Chondrocyte (in vitro differentiated cells): Measurements from ENCODE around the gene CFAP119. TPM values are rescaled to one million over a fixed set of nuclear protein-coding genes. Genes with fewer than 3 reads are reported as not detected.

Experiments used
- DNase-seq: peaks from one replicate; pipeline ENCODE4 v3.0.0; 2021; ENCODE audit warnings: mixed read lengths, low spot score
- H3K27ac Mint-ChIP-seq: one replicate; pipeline ENCODE4 v1.8.0; 2021; ENCODE audit warnings: mild to moderate bottlenecking, moderate library complexity, mixed read lengths; ENCODE audit not compliant: unreplicated experiment
- H3K27me3 Mint-ChIP-seq: 2 replicates; pipeline ENCODE4 v1.8.0; 2021; ENCODE audit warnings: low read depth, mixed read lengths
- H3K36me3 Mint-ChIP-seq: 2 replicates; pipeline ENCODE4 v1.8.0; 2021; ENCODE audit warnings: low read depth, mixed read lengths
- H3K4me1 Mint-ChIP-seq: 2 replicates; pipeline ENCODE4 v1.8.0; 2021; ENCODE audit warnings: low read depth, mild to moderate bottlenecking, mixed read lengths
- H3K4me3 Mint-ChIP-seq: one replicate; pipeline ENCODE4 v1.8.0; 2021; ENCODE audit warnings: mild to moderate bottlenecking, moderate library complexity, mixed read lengths; ENCODE audit not compliant: unreplicated experiment
- H3K9me3 Mint-ChIP-seq: 2 replicates; pipeline ENCODE4 v1.8.0; 2021; ENCODE audit warnings: low read depth, mixed read lengths
- total RNA-seq: library from RNA; stranded (reverse); gene quantifications from 3 replicates; pipeline ENCODE4 v1.2.1, GENCODE V29; 2021
- TF ChIP-seq, protein P1 (sequence below): fragments of 200-600 bp; sonication (generic); IDR thresholded peaks from 2 replicates; pipeline ENCODE4 v1.5.0; 2021; ENCODE audit warnings: antibody characterized with exemption, mild to moderate bottlenecking, moderate library complexity

CFAP119 gene
- total RNA-seq, 1 donor from 2014 or later, result 6.3 TPM

- Mint-ChIP-seq H3K27me3 (no peaks in the 10 kb centered on the region), H3K9me3 (no peaks in the 10 kb centered on the region), H3K36me3 (peaks cover 19% of the 10 kb centered on the region), H3K4me3 (no peak overlapping the region), H3K27ac (no peak overlapping the region), H3K4me1 (peaks cover 37% of the 10 kb centered on the region)
- no peak for DNase-seq
- TF ChIP-seq, protein P1, sequence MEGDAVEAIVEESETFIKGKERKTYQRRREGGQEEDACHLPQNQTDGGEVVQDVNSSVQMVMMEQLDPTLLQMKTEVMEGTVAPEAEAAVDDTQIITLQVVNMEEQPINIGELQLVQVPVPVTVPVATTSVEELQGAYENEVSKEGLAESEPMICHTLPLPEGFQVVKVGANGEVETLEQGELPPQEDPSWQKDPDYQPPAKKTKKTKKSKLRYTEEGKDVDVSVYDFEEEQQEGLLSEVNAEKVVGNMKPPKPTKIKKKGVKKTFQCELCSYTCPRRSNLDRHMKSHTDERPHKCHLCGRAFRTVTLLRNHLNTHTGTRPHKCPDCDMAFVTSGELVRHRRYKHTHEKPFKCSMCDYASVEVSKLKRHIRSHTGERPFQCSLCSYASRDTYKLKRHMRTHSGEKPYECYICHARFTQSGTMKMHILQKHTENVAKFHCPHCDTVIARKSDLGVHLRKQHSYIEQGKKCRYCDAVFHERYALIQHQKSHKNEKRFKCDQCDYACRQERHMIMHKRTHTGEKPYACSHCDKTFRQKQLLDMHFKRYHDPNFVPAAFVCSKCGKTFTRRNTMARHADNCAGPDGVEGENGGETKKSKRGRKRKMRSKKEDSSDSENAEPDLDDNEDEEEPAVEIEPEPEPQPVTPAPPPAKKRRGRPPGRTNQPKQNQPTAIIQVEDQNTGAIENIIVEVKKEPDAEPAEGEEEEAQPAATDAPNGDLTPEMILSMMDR, result no peak
These were observed 17.7 kb downstream of the CFAP119 start for GRCh38 chr16:30744183-30744582.

GRCh38 chr16:30743716-30744115 is 18.1 kb downstream of the CFAP119 start:
- no peak for DNase-seq
- Mint-ChIP-seq H3K36me3 (peaks cover 22% of the 10 kb centered on the region), H3K4me1 (peaks cover 34% of the 10 kb centered on the region), H3K9me3 (no peaks in the 10 kb centered on the region), H3K27ac (no peak overlapping the region), H3K27me3 (no peaks in the 10 kb centered on the region), H3K4me3 (no peak overlapping the region)
- TF ChIP-seq, protein P1, result no peak

GRCh38 chr16:30741461-30741914 is 20.4 kb downstream of the CFAP119 start:
- H3K4me3 Mint-ChIP-seq, result no peak overlapping the region
- H3K4me1 Mint-ChIP-seq, result peaks cover 23% of the 10 kb centered on the region
- no peaks in the 10 kb centered on the region for H3K9me3 Mint-ChIP-seq
- no peak for DNase-seq
- TF ChIP-seq, protein P1, result no peak
- no peaks in the 10 kb centered on the region for H3K27me3 Mint-ChIP-seq
- peak overlapping the region; percentile 88 for H3K27ac Mint-ChIP-seq
- H3K36me3 Mint-ChIP-seq, result peaks cover 32% of the 10 kb centered on the region

DNA sequence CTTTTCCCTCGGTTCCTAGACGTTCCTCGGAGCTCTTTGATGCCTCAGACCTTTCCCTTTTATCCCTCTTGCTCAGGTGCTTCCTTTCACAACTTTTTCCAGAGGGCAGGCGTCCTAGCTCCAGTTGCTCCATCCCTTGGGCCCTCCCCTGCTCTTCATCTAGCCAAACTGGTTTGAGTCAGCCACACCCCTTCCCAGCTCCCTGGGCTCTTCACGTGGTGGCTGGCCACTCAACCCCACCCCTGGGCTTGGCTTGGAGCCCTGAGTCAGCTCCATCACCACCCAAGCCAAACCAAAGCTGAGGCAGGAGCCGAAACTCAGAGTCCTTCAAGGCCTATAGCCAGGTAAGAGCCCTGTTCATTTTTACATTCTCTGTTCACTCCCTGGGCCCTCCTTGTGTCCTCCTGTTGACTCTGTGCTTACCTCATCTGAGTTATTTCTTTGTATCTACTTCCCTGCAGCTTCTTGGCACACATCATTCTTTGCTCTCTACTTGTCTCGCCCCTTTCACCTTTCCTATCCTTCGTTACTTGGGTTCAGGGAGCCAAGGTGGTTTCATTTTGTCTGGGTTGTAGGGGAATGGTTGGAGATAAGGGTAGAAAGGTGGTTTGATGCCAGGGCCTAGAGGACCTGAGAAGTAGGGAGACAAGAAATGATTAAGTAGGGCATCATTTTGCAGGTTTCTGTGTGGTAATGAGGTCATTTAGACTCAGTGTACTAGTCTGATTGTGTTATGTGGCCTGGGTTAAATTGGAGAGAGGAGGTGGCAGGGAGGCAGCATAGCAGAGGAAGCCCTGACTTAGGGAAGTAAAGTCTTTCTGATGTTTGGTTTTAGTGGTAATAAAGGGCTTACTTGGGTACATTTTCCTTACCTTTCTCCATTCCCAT is 21.3 kb downstream of the CFAP119 start:
- Mint-ChIP-seq H3K4me3 (no peak overlapping the region), H3K9me3 (no peaks in the 10 kb centered on the region), H3K4me1 (peaks cover 23% of the 10 kb centered on the region), H3K27ac (peak overlapping the region; percentile 88), H3K27me3 (no peaks in the 10 kb centered on the region), H3K36me3 (peaks cover 36% of the 10 kb centered on the region)
- DNase-seq, result no peak
- TF ChIP-seq, protein P1, result no peak

DNA sequence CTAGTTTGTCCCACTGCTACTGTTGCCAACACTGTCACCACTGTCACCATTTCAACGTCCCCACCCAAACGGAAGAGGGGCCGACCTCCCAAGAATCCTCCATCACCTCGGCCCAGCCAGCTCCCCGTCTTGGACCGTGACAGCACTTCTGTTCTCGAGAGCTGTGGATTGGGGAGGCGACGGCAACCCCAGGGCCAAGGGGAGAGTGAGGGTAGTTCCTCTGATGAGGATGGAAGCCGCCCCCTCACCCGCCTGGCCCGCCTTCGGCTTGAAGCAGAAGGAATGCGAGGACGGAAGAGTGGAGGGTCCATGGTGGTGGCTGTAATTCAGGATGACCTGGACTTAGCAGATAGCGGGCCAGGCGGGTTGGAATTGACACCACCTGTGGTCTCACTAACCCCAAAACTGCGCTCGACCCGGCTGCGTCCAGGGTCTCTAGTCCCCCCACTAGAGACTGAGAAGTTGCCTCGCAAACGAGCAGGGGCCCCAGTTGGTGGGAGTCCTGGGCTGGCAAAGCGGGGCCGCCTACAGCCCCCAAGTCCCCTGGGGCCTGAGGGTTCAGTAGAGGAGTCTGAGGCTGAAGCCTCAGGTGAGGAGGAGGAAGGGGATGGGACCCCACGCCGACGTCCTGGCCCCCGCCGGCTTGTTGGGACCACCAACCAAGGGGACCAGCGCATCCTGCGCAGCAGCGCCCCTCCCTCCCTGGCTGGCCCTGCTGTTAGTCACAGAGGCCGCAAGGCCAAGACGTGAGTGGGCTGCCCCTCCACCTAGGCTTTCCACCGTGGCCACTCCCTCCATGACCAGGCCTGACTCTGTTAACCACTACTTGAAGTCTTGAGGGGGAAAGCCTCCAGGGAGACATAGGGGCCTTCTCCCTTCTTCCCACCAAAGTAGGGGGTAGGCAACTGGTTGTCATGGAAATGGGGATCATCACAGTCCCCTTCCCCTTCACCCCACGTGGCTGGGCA is 22.6 kb downstream of the CFAP119 start:
- no peak for DNase-seq
- TF ChIP-seq, protein P1, result no peak
- H3K4me1 Mint-ChIP-seq, result peaks cover 23% of the 10 kb centered on the region
- H3K4me3 Mint-ChIP-seq, result no peak overlapping the region
- peaks cover 37% of the 10 kb centered on the region for H3K36me3 Mint-ChIP-seq
- H3K27ac Mint-ChIP-seq, result peak overlapping the region; percentile 49
- no peaks in the 10 kb centered on the region for H3K27me3 Mint-ChIP-seq
- no peaks in the 10 kb centered on the region for H3K9me3 Mint-ChIP-seq
